Measurements from ENCODE around the gene GALNT18. TPM values are rescaled to one million over a fixed set of nuclear protein-coding genes. Genes with fewer than 3 reads are reported as not detected.

Gene GALNT18
- total RNA-seq, 3 donors from 2014 or later, result 14.7 to 25.9 (median 16.4) TPM

DNA sequence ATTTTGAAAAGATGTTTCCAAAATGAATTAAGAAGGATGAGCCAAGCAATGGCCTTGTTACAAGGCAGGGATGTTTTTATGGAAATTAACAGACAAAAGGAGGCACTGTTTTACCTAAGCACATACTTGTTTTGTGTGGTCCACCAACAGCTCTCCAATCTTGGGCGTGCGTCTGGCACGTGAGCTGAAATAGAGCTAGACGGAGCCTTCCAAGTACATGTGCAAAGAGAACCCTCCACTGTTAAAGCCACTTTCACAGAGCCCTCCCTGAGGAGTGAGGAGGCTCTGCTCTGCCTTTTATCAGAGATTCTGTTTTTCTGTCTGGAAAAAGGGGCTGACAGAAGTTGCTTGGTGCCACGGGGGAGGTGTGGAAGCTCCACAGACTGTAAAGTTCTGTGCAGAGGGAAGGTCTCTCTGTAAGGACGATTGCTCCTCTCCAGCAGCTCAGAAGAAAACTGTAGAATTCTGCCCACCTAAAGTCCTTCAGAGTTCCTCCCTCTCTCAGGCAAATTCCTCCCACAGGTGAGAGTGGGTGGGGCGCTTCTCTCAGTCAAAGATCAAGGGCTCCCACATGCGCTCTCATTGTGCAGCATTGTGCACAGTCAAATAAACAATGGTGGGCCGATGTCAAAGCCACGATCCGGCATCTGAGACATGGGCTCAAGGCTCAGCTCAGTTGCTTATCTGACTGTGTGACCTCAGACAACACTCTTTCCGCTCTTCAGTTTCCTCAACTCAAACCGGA is 176.2 kb downstream of the GALNT18 start:
- Histone ChIP-seq H3K27me3 (no peaks in the 10 kb centered on the region), H3K27ac (no peak overlapping the region), H3K4me1 (no peaks in the 10 kb centered on the region), H3K9me3 (no peaks in the 10 kb centered on the region), H3K4me3 (no peak overlapping the region), H3K36me3 (no peaks in the 10 kb centered on the region)
- intact Hi-C loops (cut with DNase I; ENCODE audit: low total_unique reads), result no loop called here
- TF ChIP-seq POLR2A (IDR thresholded peaks at IDR 0.05) (no peak), CTCF (IDR thresholded peaks at IDR 0.05) (no peak), POLR2AphosphoS5 (IDR thresholded peaks at IDR 0.05) (no peak)
- DNase-seq (ENCODE audit: low spot score in 2 of 2), result no peak

- Histone ChIP-seq H3K4me3 (no peak overlapping the region), H3K4me1 (no peaks in the 10 kb centered on the region), H3K27ac (no peak overlapping the region), H3K9me3 (no peaks in the 10 kb centered on the region), H3K36me3 (no peaks in the 10 kb centered on the region), H3K27me3 (no peaks in the 10 kb centered on the region)
- no peak for DNase-seq (ENCODE audit: low spot score in 2 of 2)
- no peak for TF ChIP-seq CTCF (IDR thresholded peaks at IDR 0.05)
- no peak for TF ChIP-seq POLR2AphosphoS5 (IDR thresholded peaks at IDR 0.05)
- no peak for TF ChIP-seq POLR2A (IDR thresholded peaks at IDR 0.05)
- intact Hi-C loops (cut with DNase I; ENCODE audit: low total_unique reads), result no loop called here
Measured at GRCh38 chr11:11444804-11445131, 177.0 kb downstream of the GALNT18 start.

- no peaks in the 10 kb centered on the region for H3K4me1 ChIP-seq
- no peak for TF ChIP-seq POLR2A (IDR thresholded peaks at IDR 0.05)
- H3K9me3 ChIP-seq, result no peaks in the 10 kb centered on the region
- DNase-seq (ENCODE audit: low spot score in 2 of 2), result no peak
- no peak overlapping the region for H3K27ac ChIP-seq
- H3K36me3 ChIP-seq, result no peaks in the 10 kb centered on the region
- no peak overlapping the region for H3K4me3 ChIP-seq
- intact Hi-C loops (cut with DNase I; ENCODE audit: low total_unique reads), result no loop called here
- no peaks in the 10 kb centered on the region for H3K27me3 ChIP-seq
Measured at GRCh38 chr11:11444027-11444803, 177.6 kb downstream of the GALNT18 start.

- Histone ChIP-seq H3K27ac (no peak overlapping the region), H3K9me3 (no peaks in the 10 kb centered on the region), H3K4me3 (no peak overlapping the region), H3K27me3 (no peaks in the 10 kb centered on the region), H3K36me3 (no peaks in the 10 kb centered on the region), H3K4me1 (no peaks in the 10 kb centered on the region)
- no peak for TF ChIP-seq CTCF (IDR thresholded peaks at IDR 0.05)
- TF ChIP-seq POLR2AphosphoS5 (IDR thresholded peaks at IDR 0.05), result no peak
- no peak for TF ChIP-seq POLR2A (IDR thresholded peaks at IDR 0.05)
- intact Hi-C loops (cut with DNase I; ENCODE audit: low total_unique reads), result loop anchor here (1.0 kb wide), 1 partner anchor 31 kb away; no protein-coding TSS in a partner anchor
- no peak for DNase-seq (ENCODE audit: low spot score in 2 of 2)
Measured at GRCh38 chr11:11442791-11443190, 179.0 kb downstream of the GALNT18 start.

DNA sequence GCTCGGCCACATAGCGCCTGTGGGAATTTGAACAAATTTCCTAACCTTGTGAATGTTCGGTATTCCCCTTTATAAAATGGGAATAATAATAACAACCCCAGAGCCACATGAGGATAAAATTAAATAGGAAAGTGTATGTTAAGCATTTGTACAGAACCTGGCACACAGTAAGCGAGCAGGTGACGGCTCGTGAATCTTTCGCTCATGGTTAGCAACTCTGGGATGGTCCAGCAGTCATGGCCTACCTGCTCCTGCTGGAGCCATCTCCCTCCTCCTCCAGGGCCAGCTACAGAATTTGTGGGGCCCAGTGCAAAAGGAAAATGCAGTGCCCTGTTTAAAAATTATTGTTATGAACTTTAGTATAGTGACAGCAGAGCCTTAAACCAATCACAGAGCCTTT is 180.3 kb downstream of the GALNT18 start:
- intact Hi-C loops (cut with DNase I; ENCODE audit: low total_unique reads), result no loop called here
- no peak for DNase-seq (ENCODE audit: low spot score in 2 of 2)
- H3K4me3 ChIP-seq, result no peak overlapping the region

More for the DNA sequence above, 180.3 kb downstream of the GALNT18 start:
- Histone ChIP-seq H3K9me3 (no peaks in the 10 kb centered on the region), H3K4me1 (no peaks in the 10 kb centered on the region), H3K27me3 (no peaks in the 10 kb centered on the region), H3K27ac (no peak overlapping the region), H3K36me3 (no peaks in the 10 kb centered on the region)
- TF ChIP-seq CTCF (IDR thresholded peaks at IDR 0.05), result no peak
- TF ChIP-seq POLR2AphosphoS5 (IDR thresholded peaks at IDR 0.05), result no peak
- no peak for TF ChIP-seq POLR2A (IDR thresholded peaks at IDR 0.05)

Data from breast epithelium (tissue), 4 donors.